Activated naive CD4-positive, alpha-beta T cell treated with anti-CD3 and anti-CD28 coated beads, Interleukin-2, amount 50 U/mL, for 72 hours (primary cell): ENCODE measurements around the gene RSPH9. TPM values are rescaled to one million over a fixed set of nuclear protein-coding genes. Genes with fewer than 3 reads are reported as not detected.
"Not testable (repeated sequence)": the region's sequence is repeated elsewhere in the genome, so short reads cannot be mapped to it uniquely, and the experiment has no call there.

Experiments used
- ATAC-seq, 2 donors: fragments of 150-1000 bp; cut with Tn5 transposase; 2 replicates each; pipeline ENCODE4 v1.10.0; 2021; ENCODE audit warnings: mild to moderate bottlenecking in 2 of 2, moderate library complexity in 2 of 2
- DNase-seq, 2 donors: peaks; one replicate each; pipeline ENCODE4 v3.0.0; 2021 to 2022; ENCODE audit warnings: low spot score in 2 of 2
- H3K27ac Mint-ChIP-seq, 2 donors: one replicate each; pipeline ENCODE4 v1.8.0; 2022; ENCODE audit warnings: mild to moderate bottlenecking in 2 of 2, mixed read lengths in 2 of 2
- H3K36me3 Mint-ChIP-seq, 2 donors: one replicate each; pipeline ENCODE4 v1.8.0; 2022; ENCODE audit warnings: mixed read lengths in 2 of 2
- H3K9me3 Mint-ChIP-seq, 2 donors: one replicate each; pipeline ENCODE4 v1.8.0; 2022; ENCODE audit warnings: mixed read lengths in 2 of 2
- total RNA-seq, 2 donors: library from RNA; stranded (reverse); gene quantifications; one replicate each; pipeline ENCODE4 v1.2.3, GENCODE V29; 2022

Gene RSPH9
- total RNA-seq, 2 donors from 2014 or later = 0.09 to 0.21 TPM

DNA sequence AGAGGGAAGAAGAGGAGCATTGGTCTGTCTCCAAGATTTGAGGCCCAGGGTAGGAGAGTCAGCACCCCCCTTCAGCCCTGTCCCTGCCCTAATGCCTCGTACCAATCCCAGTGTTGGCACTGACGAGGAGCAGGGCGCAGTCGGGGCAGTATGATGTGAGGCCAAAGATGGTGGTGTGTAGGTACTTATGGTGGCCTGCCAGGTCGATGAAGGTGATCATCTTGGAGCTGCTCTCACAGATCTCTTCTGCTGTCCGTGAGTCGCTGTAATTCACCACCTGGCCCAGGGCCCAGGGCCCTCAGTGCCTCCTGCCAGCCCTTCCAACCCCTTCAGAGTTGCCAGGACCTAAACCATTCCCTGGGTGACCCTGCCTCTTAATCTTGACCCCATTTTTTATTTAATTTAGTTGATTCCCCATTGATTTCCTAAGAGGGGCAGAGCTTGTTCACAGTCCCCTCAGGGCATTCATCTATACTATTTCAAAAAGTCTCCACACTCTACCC, 20.0 kb upstream of the RSPH9 start:
- Mint-ChIP-seq H3K27ac (peak overlapping the region in 1 of 2 donors; percentile 98), H3K9me3 (no peaks in the 10 kb centered on the region), H3K36me3 (peaks cover 23 to 43% of the 10 kb centered on the region in 2 donors)
- ATAC-seq = no peak
- no peak for DNase-seq

- no peak for DNase-seq
- ATAC-seq = no peak
- peaks cover 23 to 43% of the 10 kb centered on the region in 2 donors for H3K36me3 Mint-ChIP-seq
- peak overlapping the region in 1 of 2 donors; percentile 98 for H3K27ac Mint-ChIP-seq
- no peaks in the 10 kb centered on the region for H3K9me3 Mint-ChIP-seq
Observed at GRCh38 chr6:43625393-43625992, 19.3 kb upstream of the RSPH9 start.

DNA sequence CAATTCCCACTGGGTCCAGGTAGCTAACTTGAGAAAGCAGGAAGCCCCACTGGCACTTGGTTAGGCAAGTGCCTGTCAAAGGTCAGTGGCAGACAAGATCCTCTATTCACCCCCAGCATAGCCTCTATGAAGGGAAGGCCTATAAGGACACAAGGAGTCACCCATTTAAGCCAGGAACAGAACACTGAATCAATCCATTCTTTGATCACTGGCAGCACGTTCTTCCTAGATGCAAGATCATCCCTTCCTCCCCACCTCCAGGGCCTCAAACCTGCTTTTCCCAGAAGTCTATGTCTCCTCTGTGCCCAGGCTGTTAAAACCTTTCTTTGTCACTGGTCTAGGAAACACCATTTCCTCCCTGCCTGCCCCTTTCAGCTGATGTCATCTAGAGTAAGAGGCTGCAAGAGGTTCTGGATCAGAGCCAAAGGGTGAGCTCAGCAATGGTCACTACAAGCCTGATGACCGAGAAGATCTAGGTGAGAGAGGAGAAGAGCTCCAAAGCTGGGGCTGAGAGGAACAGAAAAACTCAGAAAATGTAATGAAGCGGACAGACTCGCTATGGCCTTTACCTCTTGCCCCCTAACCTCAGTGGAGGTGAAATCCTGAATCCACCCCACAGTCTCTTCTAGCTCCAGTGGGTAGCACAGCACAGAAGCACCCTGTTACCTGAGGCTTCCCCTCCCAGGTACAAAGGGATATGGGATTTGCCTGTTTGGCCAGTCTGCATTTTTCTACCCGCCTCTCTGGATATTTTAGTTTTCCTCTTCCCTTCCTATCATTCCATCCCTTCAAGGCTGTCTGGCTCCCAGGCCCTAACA, 17.6 kb upstream of the RSPH9 start:
- ATAC-seq = no peak
- Mint-ChIP-seq H3K9me3 (no peaks in the 10 kb centered on the region), H3K36me3 (peaks cover 21 to 37% of the 10 kb centered on the region in 2 donors), H3K27ac (peak overlapping the region; percentile 83 to 98)
- peak in 1 of 2 donors; percentile 62 for DNase-seq

DNA sequence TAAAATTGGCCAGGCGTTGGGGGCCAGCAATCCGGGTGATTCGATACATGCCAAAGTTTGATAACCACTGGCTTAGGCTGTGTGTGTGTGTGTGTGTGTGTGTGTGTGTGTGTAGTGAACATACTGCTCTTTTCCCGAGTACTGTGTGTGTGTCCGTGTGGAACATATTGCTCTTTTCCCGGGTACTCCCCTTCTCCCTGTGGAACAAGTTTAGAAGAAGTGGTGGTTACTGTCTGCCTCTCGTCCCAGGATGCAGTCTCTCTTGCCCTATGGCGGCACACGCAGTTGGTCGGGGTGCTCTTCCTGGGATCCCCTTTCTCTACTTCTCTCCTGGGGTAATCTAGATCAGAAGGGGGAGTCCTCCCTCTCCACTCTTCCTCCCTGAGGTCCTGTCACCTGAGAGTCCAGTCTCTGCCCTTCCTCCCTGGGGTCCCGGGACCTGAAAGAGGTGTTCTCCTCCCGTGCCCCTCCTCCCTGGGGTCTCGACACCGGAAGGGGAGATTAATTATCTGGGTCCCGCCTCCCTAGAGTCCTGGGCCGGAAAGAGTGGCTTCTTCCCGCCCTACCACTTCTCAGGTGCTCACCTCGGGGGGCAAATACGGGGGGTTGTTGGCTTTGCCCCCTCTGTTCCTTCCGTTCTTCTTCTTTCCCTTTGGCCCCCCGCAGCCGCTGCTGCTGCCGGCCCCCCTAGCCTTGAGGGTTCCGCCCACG, 16.3 kb upstream of the RSPH9 start:
- H3K9me3 Mint-ChIP-seq = no peaks in the 10 kb centered on the region
- DNase-seq = peak in 1 of 2 donors; percentile 64
- peak; percentile 9 to 30 for ATAC-seq
- peaks cover 11 to 29% of the 10 kb centered on the region in 2 donors for H3K36me3 Mint-ChIP-seq
- peak overlapping the region; percentile 98 to 99 for H3K27ac Mint-ChIP-seq

- H3K27ac Mint-ChIP-seq = peak within 1 kb of the TSS; percentile 98 to 100
- DNase-seq (peak; percentile 96), ATAC-seq (peak; percentile 85 to 86)
- peaks cover 11 to 24% of the 10 kb centered on the region in 2 donors for H3K36me3 Mint-ChIP-seq
- no peaks in the 10 kb centered on the region for H3K9me3 Mint-ChIP-seq
Observed at GRCh38 chr6:43629104-43629504, 15.7 kb upstream of the RSPH9 start, which contains the start of gene GTPBP2. Gene GTPBP2 (minus strand): TSS chr6:43629264. CDS start chr6:43629162, 102 bp downstream.

GRCh38 chr6:43629505-43630300, 15.1 kb upstream of the RSPH9 start:
- peak; percentile 91 to 94 for DNase-seq
- Mint-ChIP-seq H3K27ac (peak overlapping the region; percentile 98 to 100), H3K9me3 (no peaks in the 10 kb centered on the region), H3K36me3 (peaks cover 11 to 24% of the 10 kb centered on the region in 2 donors)
- peak; percentile 76 to 81 for ATAC-seq

DNA sequence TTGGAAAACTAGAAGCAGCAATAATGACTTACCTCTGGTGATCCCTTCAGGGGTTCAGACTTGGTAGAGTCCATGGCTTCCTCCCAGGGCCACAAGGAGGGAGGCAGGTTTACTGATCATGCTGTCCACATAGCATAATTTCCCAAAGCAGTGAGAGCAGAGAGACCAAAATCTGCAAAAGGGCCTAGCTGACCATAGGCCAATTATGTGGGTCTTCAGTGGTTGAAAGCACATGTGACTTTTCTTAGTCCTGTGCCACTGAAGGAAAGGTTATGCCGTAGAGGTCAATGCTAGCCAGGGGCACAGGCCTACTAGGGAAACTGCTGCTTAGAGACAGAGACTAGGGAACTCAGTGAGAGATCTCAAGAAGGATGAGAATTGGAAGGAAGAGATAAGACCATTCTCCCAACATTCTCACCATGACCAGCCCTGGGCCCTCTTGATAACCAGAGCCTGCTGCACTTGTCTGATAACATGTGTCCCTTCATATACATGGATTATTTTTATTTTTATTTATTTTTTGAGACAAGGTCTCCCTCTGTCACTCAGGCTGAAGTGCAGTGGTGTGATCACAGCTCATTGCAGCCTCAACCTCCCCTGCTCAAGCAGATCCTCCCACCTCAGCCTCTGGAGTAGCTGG, 13.7 kb upstream of the RSPH9 start:
- no peak for ATAC-seq
- H3K27ac Mint-ChIP-seq = peak overlapping the region in 1 of 2 donors; percentile 72
- H3K36me3 Mint-ChIP-seq = peaks cover 14 to 26% of the 10 kb centered on the region in 2 donors
- H3K9me3 Mint-ChIP-seq = no peaks in the 10 kb centered on the region
- DNase-seq = no peak

DNA sequence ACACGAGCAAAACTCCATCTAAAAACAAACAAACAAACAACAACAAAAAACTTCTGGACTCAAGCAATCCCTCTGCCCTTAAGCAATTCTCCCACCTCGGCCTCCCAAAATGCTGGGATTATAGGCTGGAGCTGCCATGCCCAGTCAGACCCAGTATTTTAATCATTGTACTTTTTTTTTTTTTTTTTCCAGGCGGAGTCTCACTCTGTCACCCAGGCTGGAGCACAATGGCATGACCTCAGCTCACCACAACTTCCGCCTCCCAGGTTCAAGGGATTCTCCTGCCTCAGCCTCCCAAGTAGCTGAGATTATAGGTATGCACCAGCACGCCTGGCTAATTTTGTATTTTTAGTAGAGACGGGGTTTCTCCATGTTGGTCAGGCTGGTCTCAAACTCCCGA, 11.8 kb upstream of the RSPH9 start:
- H3K9me3 Mint-ChIP-seq, ATAC-seq, H3K27ac Mint-ChIP-seq, DNase-seq: not testable (repeated sequence)
- peaks cover 17 to 21% of the 10 kb centered on the region in 2 donors for H3K36me3 Mint-ChIP-seq

- Mint-ChIP-seq H3K27ac (peak overlapping the region in 1 of 2 donors; percentile 95), H3K36me3 (peaks cover 16 to 27% of the 10 kb centered on the region in 2 donors), H3K9me3 (no peaks in the 10 kb centered on the region)
- no peak for ATAC-seq
- no peak for DNase-seq
Observed at GRCh38 chr6:43634702-43635303, 10.0 kb upstream of the RSPH9 start.

GRCh38 chr6:43635387-43636307, 9.2 kb upstream of the RSPH9 start, which contains the start of gene MAD2L1BP:
Gene MAD2L1BP (plus strand): TSS chr6:43635840. CDS start chr6:43635876, 36 bp downstream.
- ATAC-seq = peak; percentile 88 to 90
- peaks cover 23 to 36% of the 10 kb centered on the region in 2 donors for H3K36me3 Mint-ChIP-seq
- H3K9me3 Mint-ChIP-seq = no peaks in the 10 kb centered on the region
- peak within 1 kb of the TSS; percentile 95 to 98 for H3K27ac Mint-ChIP-seq
- peak; percentile 85 to 92 for DNase-seq

- no peaks in the 10 kb centered on the region for H3K9me3 Mint-ChIP-seq
Observed at GRCh38 chr6:43636308-43636659, 8.6 kb upstream of the RSPH9 start.

DNA sequence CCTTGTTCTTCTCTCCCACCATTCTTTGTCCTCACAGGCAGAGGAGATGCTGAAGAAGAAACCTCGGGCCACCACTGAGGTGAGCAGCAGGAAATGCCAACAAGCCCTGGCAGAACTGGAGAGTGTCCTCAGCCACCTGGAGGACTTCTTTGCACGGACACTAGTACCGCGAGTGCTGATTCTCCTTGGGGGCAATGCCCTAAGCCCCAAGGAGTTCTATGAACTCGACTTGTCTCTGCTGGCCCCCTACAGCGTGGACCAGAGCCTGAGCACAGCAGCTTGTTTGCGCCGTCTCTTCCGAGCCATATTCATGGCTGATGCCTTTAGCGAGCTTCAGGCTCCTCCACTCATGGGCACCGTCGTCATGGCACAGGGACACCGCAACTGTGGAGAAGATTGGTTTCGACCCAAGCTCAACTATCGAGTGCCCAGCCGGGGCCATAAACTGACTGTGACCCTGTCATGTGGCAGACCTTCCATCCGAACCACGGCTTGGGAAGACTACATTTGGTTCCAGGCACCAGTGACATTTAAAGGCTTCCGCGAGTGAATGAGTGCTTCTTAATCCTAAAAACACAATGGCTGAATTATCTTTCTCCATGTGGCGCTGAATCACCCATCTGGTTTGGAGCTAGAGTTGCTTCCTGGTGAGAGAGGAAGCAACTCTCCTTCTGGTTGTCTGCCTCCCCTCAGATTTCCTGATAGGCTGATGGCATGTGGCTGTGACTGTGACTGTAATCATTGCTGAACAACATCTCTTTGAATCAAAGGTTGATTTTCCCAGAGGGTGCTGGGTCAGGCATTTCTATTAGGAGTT, 4.6 kb upstream of the RSPH9 start:
- peaks cover 23 to 42% of the 10 kb centered on the region in 2 donors for H3K36me3 Mint-ChIP-seq

More at GRCh38 chr6:43636308-43636659, 8.6 kb upstream of the RSPH9 start:
- peak overlapping the region; percentile 95 to 98 for H3K27ac Mint-ChIP-seq
- ATAC-seq (peak; percentile 8 to 18), DNase-seq (no peak)
- peaks cover 23 to 38% of the 10 kb centered on the region in 2 donors for H3K36me3 Mint-ChIP-seq

DNA sequence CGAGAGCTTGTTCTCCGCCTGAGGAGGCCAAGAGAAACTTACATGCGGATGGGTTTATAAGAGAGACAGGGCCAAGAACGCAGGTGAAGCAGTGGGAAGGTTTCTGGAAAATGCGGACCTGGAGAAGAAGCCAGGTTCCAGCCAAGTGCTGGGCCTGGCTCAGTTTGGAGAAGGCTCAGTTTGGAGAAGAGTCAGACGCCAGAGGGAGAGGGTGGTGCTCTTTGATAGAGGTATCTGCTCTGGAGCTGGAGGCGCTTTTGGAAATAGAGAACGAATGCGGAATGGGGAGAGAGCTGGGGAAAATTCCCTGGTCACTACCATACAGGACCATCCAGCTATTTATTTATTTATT, 753 bp downstream of the RSPH9 start:
- ATAC-seq (peak; percentile 10 to 32), DNase-seq (no peak)
- H3K36me3 Mint-ChIP-seq = peaks cover 0 to 7% of the 10 kb centered on the region in 2 donors
- no peaks in the 10 kb centered on the region for H3K9me3 Mint-ChIP-seq
- H3K27ac Mint-ChIP-seq = peak overlapping the region in 1 of 2 donors; percentile 94

More for the DNA sequence above, 4.6 kb upstream of the RSPH9 start:
- H3K27ac Mint-ChIP-seq = peak overlapping the region in 1 of 2 donors; percentile 72
- DNase-seq (no peak), ATAC-seq (no peak)
- no peaks in the 10 kb centered on the region for H3K9me3 Mint-ChIP-seq
